Daoy (cell line): Measurements from ENCODE around the gene SLC34A1. TPM values are rescaled to one million over a fixed set of nuclear protein-coding genes. Genes with fewer than 3 reads are reported as not detected.
A peak's percentile ranks its signal among the peaks of the same experiment; 100 is the strongest.
"Not testable (repeated sequence)": the region's sequence is repeated elsewhere in the genome, so short reads cannot be mapped to it uniquely, and the experiment has no call there.

ENCODE experiments used
- DNase-seq: peaks from one replicate; pipeline ENCODE4 v3.0.0-alpha.2; 2015; ENCODE audit warnings: low read depth
- total RNA-seq: library from RNA; depleted of rRNA; stranded (reverse); fragments of >200 nt; shearing (Covaris generic); gene quantifications from 2 replicates; pipeline ENCODE4 v1.2.3, GENCODE V29; 2014

The SLC34A1 gene
- total RNA-seq, 1 experiment from 2014 or later: not detected

DNA sequence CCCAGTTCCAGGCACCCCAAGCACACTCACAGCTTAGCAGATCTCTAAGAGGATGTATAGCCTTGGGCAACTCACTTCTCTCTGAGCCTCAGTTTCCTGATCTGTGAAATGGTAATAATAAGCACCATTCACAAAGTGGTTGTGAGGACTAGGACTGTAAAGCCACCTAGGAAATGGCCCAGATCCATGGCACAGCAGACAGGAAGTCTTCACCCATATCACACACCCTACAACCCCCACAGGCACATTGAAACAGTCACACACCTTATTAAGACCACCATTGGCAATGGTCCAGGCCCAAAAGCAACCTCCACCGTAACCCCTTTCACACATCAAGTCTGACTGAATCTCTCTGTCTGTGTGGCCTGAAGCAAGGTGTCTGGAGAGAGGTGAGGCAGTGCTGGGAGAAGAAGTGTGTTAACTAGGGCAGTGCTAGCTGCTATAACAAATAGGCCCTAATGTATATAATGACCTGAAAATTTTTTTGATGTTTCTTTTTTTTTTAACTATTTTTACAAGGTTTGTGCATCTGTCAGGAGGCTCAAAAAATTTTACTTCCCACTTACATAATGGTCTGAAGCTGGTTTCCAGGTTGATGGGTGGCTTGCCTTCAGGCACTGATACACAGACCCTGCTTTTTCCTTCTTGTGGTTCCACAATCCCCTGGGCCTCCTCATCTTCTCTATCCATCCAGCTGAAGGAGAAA is 28.9 kb upstream of the SLC34A1 start:
- DNase-seq: no peak

DNA sequence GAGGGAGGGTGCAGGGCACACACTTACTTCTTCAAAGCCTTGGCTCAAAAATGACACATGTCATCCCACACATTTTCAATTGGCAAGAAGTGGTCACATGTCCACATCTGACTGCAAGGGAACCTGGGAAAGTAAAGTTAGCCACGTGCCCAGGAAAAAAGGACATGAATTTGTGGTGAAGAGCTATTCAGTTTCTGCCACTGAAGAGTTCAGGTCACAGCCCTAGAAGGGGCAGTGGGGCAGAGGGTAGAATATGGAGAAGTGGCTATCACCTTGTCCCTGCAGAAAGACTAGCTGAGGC is 28.4 kb upstream of the SLC34A1 start:
- no peak for DNase-seq

DNA sequence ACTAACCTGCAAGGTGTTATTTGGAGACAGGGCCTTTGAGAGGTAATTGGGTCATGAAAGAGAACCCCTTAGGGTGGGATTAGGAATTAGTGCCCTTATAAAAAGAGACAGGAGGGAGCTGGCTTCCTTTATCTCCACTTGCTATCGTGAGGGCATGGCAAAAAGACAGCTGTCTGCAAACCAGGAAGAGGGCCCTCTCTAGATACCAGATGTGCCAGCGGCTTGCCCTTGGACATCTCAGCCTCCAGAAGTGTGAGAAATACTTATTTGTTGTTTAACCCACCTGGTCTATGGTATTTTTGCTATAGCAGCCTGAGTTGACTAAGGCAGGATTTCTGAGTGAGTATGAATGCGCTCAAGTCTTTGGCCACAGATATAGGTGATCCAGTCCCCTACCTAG is 27.5 kb upstream of the SLC34A1 start:
- DNase-seq: no peak

DNA sequence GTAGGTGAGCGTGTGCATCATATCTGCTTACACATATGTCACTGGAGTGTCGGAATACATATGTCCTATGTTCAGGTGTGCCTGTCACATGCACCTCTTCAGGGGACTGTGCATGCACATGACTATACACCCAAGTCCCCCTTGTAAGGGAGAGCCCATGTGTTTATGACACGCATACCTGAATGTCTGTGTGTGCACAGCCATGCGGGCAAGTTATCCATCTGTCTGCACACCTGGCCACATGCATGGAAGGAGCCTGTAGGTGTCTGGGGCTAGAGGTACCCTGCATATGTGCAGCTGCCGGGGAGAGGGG is 27.1 kb upstream of the SLC34A1 start:
- no peak for DNase-seq

DNA sequence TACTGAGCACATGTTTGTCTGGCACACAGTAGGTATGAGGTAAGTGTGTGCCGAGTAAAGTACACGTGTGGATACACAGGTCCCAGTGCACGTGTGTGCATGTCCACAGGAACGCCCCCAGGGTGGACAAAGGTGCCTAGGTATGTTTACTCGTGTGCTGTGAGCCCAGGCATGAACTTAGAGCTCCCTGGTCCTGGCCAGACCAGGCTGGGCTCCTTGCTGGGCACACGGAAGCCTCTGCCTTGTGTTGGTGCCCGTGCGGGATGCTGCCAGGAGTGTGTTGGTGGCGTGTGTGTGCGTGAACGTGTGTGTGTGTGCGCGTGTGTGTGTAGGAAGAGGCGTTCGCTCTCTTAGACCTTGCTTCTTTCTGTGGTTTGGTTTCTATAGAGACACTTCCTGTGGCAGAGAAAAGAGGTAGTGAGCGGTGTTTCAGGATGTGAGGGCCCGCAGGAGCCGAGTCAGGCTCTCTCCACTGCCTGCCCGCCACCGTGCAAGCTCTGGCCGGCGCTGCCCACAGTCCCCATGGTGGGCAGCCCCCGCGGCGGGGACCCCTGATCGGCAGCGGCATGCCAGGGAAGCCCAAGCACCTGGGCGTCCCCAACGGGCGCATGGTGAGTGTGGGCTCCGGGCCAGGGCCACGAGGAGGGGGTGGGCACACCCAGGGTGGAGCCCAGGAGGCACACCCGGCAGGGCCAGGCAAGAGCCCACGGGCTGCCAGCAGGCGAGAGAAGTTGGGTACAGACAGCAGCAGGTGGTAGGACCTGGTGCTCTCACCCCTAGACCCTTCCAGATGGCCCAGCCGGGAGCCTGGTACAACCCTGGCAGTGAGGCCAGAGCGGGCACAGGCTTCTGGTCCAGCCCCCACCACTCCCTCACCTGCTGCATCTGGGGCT is 26.5 kb upstream of the SLC34A1 start, which contains the start of gene RGS14:
RGS14 (plus strand) TSS at position 466 of the 893 bp plus-strand sequence; CDS start at position 567, 101 bp downstream.
- DNase-seq: peak; percentile 65

DNA sequence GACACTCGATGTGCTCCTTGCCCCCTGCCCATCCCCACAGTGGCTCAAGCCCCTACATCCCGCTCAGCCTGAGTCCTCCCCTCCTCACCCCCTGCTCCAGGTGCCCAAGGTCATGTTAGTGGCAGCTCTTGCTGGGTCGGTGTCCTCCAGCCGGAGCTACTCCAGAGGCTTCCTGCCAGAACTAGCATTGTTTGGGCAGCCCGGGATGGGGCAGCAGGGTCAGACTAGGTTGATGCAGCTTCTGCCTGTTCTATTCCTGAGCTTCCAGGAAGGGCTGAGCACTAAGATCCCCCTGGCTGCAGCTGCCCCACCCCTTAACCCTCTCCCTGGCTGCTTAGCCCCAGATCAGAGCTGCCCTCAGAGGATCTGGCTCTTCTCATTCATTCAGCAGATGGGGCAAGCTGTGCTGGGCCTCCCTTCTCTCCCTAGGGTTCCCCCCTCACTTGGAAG is 25.8 kb upstream of the SLC34A1 start:
- DNase-seq: no peak

DNA sequence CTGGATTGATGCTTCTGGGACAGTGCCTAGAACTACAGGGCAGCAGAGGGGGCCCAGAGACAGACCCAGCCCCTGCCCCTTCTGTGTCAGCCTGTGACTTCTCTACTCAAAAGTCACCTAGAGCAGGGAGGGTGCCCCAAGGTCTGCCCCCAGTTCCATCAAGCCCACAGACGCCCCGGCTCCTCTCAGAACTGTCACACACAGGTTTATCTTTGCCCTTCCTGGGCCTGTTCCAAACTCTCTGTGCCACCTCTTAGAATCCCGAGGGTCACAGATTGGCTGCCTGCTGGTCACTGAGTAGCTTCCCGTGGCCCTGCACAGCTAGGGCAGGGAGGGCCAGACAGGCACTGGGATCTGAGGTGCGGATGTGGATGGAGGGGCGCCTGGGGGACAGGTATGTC is 24.8 kb upstream of the SLC34A1 start:
- DNase-seq: no peak

DNA sequence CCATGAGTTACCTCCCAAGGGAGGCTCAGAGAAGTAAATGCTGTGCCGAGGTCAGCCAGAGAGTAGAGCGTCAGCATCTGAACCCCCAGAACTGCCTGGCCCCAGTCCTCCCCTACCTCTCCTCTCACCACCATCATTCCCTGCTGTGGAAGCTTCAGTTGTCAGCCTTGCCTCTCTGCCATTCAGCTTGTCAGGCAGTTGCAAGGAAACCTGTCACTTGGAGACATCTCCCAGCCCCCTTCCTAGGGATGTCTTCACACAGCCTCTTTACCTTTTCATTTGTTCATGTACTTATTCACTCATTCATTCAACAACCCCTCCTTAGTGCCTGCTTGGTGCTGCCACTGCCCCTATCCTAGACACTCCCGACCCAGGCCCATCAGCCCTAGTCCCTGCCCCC is 24.4 kb upstream of the SLC34A1 start:
- DNase-seq: no peak

DNA sequence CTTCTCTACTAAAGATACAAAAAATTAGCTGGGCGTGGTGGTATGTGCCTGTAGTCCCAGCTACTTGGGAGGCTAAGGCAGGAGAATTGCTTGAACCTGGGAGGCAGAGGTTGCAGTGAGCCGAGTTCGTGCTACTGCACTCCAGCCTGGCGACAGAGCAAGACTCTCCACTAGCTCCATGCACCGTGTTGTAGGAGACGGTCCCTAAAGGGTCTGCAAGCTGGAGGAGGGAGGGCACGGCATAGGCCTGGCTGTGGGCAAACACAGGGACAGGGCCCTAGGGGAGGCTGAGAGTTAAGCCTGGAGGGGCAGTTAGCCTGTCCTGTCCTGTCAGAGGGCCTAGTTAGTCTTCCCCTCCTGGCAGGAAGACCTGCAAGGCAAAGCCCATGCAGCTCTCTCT is 23.5 kb upstream of the SLC34A1 start:
- not testable (repeated sequence) for DNase-seq

DNA sequence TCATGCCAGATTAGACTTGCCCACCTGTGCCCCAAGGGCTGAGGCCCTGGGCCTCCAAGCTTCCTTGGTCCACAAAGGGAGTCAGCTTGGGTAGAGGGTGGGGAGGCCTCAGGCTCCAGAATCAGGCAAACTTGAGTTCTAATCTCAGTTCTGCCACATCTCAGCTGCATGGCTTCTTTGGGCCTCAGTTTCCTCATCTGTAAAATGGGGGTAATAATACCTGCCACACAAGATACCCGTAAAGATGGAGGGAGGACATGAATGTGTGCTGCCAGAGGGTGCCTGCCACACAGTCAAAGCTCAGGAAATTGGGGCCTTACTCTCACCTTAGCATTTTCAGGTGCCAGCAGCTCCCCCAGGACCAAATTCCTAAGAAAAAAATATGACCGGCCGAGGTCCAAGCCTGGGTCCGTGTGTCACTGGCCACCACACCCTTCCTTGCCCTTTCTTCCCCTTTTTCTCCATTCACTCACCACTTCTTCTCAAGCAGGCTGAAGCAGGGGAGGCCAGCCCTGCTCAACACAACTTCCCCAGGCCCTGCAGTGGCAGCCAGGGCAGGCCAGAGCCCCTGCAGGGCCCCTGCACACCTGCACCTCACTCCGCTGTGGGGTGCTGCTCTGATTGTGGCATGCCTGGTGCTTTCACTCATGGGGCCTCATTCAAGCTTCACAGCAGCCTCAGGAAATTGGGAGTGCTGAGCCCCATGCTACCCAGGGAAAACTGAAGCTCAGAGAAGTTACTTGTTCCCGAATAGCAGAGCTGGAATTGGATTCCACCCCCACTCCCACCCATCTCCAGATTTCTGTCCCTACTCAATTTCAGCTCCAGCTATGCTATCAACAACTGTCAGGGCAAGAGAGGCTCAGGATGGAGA is 22.6 kb upstream of the SLC34A1 start:
- no peak for DNase-seq

DNA sequence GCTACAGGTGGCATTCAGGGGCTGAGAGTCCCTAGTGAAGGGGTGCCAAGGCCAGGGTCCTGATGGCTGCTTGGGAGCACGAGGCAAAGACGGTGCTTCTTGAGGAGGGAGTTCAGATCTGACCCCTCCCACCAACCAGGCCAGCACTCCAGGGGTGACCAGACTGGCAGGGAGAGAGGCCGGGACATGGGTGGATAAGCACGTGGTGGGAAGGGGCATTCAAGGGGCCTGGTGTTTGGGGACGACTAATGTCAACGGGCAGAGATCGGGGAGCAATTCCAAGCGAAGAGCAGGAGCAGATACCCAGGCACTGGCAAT is 22.0 kb upstream of the SLC34A1 start:
- DNase-seq: no peak

DNA sequence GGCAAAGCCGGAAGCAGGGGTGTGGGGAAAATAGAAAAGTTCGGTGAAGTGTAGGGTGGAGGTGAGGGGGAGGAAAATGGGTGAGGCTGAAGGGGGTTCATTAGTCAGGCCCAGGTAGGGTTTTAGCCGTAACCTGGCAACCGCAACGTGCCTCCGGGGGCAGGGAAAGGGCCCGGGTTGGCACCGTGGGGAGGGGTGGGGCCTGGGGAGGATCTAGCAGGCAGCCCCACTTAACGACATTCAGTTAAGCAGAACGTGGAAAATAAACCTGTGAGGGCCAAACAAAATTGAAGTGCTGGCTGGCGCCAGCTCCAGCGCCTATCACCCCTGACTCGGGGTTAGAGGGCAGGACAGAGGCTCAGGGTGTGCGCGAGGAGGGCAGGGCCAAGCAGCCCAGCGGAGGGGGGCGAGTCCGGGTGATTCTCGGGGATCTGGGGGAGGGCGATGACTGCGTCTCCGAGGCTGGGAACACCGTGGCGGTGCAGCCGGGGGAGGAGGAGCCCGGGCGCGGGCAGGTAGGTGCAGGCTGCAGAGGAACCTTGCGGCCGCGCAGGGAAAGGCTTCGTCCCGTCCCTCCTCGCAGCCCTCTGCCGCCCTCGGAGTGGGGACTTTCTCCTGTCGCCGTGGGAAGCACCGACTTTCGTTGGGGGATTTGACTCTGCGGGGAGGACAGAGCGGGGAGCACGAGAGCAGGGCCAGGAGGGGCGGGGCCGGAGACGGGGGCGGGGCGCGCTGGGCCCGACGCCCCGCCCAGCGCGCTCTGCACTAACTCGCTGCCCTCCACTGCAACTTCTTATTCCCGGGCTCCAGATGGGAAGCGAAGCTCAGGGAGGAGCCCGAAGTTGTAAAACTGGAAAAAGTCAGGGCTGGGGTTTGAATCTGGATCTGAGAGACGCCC is 21.4 kb upstream of the SLC34A1 start:
- peak; percentile 60 for DNase-seq

DNA sequence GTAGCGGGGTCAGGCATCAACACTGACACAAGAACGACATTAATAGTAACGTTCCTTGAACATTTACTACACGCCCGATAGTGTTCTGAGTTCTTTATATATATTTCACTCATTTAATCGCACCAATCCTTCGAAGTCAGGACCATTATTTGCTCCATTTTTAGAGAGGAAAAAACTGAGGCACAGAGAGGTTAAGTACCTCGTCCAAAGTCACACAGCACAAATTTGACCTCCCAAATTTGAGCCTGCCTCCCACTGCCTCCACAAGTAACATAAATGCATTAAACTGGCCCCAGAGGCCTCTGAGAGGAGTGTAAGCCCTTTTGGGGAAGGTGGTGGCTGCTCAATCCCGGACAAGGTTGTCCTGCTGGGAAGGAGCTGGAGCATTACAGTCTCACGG is 20.7 kb upstream of the SLC34A1 start:
- no peak for DNase-seq

DNA sequence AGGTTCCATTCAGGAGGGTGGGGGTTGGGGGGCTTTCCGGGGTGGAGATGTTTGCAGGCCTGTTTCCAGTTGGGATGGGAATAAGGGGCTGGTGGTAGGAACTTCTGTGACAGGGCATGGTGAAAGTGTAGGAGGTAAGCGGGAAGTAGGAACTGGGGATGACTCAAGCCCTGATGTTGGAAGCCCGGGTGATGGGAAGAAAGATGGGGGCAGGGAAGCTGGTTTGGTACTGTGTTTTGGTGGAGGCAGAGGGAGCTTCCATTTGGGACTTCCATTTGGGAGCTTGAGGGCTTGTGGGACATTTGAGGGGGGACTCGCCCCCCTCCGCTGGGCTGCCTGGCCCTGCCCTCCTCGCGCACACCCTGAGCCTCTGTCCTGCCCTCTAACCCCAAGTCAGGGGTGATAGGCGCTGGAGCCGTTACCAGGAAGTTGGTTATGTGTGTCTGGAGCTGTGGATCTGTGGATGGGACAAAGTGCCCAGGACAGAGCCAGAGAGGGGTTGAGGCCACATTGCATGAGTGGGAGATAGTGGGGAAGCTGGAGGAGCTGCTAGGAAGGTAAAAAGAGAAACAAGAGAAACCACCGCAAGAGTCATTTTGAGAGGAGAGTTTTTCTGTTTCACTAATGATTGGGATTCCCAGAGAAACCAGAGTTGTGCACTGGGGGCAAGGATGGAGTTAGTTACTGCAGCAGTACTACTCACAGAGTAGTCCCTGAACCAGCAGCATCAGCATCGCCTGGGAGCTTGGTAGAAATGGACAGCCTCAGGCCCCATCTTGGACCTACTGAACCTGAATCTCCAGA is 19.9 kb upstream of the SLC34A1 start:
- peak; percentile 43 for DNase-seq

DNA sequence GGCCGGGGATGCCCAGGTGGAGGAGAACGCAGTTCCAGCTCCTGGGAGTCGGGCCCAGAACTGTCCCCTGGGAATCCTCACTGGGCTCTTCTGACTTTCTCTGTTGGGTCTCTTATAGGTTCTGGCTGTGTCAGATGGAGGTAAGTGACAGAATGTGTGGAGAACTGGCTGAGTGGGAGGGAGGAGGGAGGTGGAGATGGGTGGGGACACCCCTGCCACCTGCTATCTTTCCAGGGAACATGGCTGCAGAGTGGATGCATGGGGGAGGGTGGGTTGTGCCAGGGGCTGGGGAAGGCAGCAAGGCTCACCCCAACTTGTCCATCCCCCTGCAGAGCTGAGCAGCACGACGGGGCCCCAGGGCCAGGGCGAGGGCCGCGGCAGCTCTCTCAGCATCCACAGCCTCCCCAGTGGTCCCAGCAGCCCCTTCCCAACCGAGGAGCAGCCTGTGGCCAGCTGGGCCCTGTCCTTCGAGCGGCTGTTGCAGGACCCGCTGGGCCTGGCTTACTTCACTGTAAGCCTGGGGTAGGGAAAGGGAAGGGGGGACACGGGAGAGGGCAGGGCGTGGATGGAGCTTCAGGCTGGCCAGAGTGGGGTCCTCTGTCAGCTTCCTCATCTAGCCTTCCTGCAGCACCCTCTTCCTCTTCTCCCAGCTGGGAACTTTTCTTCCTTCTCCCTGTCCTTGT is 18.2 kb upstream of the SLC34A1 start:
- no peak for DNase-seq

DNA sequence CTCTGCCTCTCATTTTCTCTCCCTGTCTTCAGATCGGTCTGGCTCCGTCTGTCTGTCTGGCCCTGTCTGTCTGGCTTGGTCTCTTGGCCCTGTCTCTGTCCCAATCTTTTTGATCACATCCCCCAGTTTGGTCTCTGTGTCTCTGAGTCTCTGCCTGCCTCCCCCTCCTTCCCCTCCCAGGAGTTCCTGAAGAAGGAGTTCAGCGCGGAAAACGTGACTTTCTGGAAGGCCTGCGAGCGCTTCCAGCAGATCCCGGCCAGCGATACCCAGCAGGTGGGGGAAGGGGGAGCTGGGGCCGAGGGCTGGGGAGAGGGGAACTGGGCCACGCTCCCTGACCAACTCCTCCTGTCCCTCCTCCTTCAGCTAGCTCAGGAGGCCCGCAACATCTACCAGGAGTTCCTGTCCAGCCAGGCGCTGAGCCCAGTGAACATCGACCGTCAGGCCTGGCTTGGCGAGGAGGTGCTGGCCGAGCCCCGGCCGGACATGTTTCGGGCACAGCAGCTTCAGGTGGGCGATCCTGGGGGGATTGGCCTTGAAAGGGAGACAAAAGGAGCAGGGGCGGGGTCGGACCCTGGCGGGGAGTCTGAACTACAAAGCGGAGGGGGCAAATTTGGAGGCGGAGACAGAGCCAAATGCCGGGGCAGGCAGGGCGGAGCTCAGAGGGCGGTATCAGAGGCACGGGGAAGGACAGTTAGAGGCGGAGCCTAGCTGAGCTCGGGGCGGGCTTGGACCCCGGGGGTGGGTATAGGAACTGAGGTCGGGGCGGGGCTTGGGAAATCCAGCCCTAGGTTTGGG is 17.5 kb upstream of the SLC34A1 start:
- peak; percentile 78 for DNase-seq

DNA sequence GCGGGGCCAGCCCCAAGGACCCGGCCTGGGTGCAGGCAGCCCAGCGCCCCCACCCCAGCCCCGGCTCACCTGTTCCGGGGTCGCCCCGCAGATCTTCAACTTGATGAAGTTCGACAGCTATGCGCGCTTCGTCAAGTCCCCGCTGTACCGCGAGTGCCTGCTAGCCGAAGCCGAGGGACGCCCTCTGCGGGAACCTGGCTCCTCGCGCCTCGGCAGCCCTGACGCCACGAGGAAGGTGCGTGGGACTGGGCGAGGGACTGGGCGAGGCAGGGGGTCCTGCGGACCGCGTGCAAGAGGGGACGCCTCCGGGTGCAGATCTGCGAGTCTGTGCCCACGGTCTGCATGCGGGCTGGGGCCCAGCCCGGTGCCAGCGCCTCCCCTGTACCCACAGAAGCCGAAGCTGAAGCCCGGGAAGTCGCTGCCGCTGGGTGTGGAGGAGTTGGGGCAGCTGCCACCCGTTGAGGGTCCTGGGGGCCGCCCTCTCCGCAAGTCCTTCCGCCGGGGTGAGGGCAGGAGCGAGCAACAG is 16.8 kb upstream of the SLC34A1 start:
- DNase-seq: no peak

DNA sequence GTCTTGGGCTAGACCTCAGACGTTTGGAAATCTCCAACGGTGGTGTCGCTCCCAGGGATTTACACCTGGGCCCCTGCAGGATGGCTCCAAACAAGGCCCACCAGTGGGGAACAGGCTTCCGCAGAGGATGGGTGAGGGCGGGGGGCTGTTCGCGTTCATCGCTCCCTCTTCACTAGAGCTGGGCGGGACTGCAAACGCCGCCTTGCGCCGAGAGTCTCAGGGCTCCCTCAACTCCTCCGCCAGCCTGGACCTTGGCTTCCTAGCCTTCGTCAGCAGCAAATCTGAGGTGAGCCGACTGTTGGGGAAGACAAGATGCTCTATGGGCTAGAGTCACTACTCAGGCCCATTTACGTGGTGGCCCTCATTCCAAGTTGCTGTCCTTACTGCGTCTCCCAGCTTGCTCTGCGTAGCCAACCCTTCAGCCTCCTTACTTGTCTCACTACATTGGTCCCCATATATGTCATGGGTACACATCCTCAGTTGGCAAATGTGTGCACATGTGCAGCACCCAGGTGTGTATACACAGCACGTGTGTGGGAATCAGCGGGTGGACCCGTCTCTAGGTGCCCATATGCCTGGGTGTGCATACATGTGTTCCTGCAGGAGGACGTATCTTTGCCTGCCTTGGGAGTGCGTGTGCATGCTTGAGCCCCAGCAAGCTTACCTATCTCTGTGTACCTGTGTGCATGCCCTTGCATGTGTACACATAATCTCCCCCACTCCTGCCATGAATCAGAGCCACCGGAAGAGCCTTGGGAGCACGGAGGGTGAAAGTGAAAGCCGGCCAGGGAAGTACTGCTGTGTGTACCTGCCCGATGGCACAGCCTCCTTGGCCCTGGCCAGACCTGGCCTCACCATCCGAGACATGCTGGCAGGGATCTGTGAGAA is 16.0 kb upstream of the SLC34A1 start:
- no peak for DNase-seq
